Skin epidermis (tissue), 12 donors: ENCODE measurements around the gene DENND1A.
"Not testable (repeated sequence)": the region's sequence is repeated elsewhere in the genome, so short reads cannot be mapped to it uniquely, and the experiment has no call there.

Experiments
- H3K27ac ChIP-seq, 21 experiments: fragments of 200-600 bp; sonication (generic) in 11 of 21; one replicate each; pipeline ENCODE4 v1.5.0; 2020; ENCODE audit warnings: mild to moderate bottlenecking in 3 of 21, inconsistent platforms in 2 of 21, moderate library complexity in 2 of 21
- H3K4me3 ChIP-seq, 7 experiments: fragments of 200-600 bp; sonication (generic) in 2 of 7; one replicate each; pipeline ENCODE4 v1.5.0; 2020; ENCODE audit warnings: inconsistent platforms in 2 of 7, mild to moderate bottlenecking in 2 of 7, moderate library complexity in 1 of 7

The DENND1A gene

GRCh38 chr9:123952641-123953495, 22.9 kb upstream of the DENND1A start:
- H3K27ac ChIP-seq = no peak overlapping the region
- H3K4me3 ChIP-seq = no peak overlapping the region

- Histone ChIP-seq H3K4me3 (no peak overlapping the region), H3K27ac (no peak overlapping the region)
Measured at GRCh38 chr9:123948286-123948685, 18.4 kb upstream of the DENND1A start.

- H3K27ac ChIP-seq = no peak overlapping the region
- H3K4me3 ChIP-seq = no peak overlapping the region
Measured at GRCh38 chr9:123947326-123947725, 17.4 kb upstream of the DENND1A start.

- Histone ChIP-seq H3K27ac (no peak overlapping the region), H3K4me3 (no peak overlapping the region)
Measured at GRCh38 chr9:123946101-123946821, 16.3 kb upstream of the DENND1A start.

- Histone ChIP-seq H3K27ac (no peak overlapping the region), H3K4me3 (no peak overlapping the region)
Measured at GRCh38 chr9:123945532-123945931, 15.6 kb upstream of the DENND1A start.

GRCh38 chr9:123944464-123944863, 14.5 kb upstream of the DENND1A start:
- H3K27ac ChIP-seq, H3K4me3 ChIP-seq: not testable (repeated sequence)

GRCh38 chr9:123943671-123944070, 13.7 kb upstream of the DENND1A start:
- Histone ChIP-seq H3K4me3 (no peak overlapping the region), H3K27ac (no peak overlapping the region)

GRCh38 chr9:123942542-123942941, 12.6 kb upstream of the DENND1A start:
- Histone ChIP-seq H3K27ac (no peak overlapping the region), H3K4me3 (no peak overlapping the region)

GRCh38 chr9:123941524-123942070, 11.7 kb upstream of the DENND1A start:
- no peak overlapping the region for H3K27ac ChIP-seq

GRCh38 chr9:123940721-123941523, 11.0 kb upstream of the DENND1A start:
- Histone ChIP-seq H3K4me3 (no peak overlapping the region), H3K27ac (no peak overlapping the region)

More at GRCh38 chr9:123941524-123942070, 11.7 kb upstream of the DENND1A start:
- no peak overlapping the region for H3K4me3 ChIP-seq

- H3K27ac ChIP-seq = no peak overlapping the region
Measured at GRCh38 chr9:123938401-123938800, 8.5 kb upstream of the DENND1A start.

GRCh38 chr9:123936575-123936974, 6.6 kb upstream of the DENND1A start:
- not testable (repeated sequence) for H3K4me3 ChIP-seq, H3K27ac ChIP-seq

More at GRCh38 chr9:123938401-123938800, 8.5 kb upstream of the DENND1A start:
- H3K4me3 ChIP-seq = no peak overlapping the region

GRCh38 chr9:123933440-123934212, 3.7 kb upstream of the DENND1A start:
- no peak overlapping the region for H3K27ac ChIP-seq

GRCh38 chr9:123929177-123929869, 603 bp downstream of the DENND1A start:
- peak overlapping the region; percentile 12 to 86 (median 74) for H3K27ac ChIP-seq
- H3K4me3 ChIP-seq = peak overlapping the region; percentile 50 to 74 (median 56)

More at GRCh38 chr9:123933440-123934212, 3.7 kb upstream of the DENND1A start:
- H3K4me3 ChIP-seq = no peak overlapping the region

GRCh38 chr9:123928533-123929176, 1.3 kb downstream of the DENND1A start:
- Histone ChIP-seq H3K4me3 (peak overlapping the region; percentile 50 to 74 (median 56)), H3K27ac (peak overlapping the region in 15 of 21 experiments; percentile 18 to 86 (median 76))

GRCh38 chr9:123927625-123928532, 2.0 kb downstream of the DENND1A start:
- Histone ChIP-seq H3K4me3 (peak overlapping the region in 1 of 7 experiments; percentile 50), H3K27ac (peak overlapping the region in 4 of 21 experiments; percentile 18 to 80 (median 31))

GRCh38 chr9:123926941-123927340, 3.0 kb downstream of the DENND1A start:
- Histone ChIP-seq H3K4me3 (no peak overlapping the region), H3K27ac (no peak overlapping the region)
